C4-2B (cell line): ENCODE results near the gene PDZD2.
"Not testable (repeated sequence)": the region's sequence is repeated elsewhere in the genome, so short reads cannot be mapped to it uniquely, and the experiment has no call there.

Source experiments
- H3K27ac ChIP-seq: fragments of 450-650 bp; 2 replicates; pipeline ENCODE4 v1.5.1; 2017
- ZFX ChIP-seq: fragments of 450-650 bp; IDR thresholded peaks from 2 replicates; pipeline ENCODE4 v1.6.1; 2017
- TF ChIP-seq, protein P1 (sequence below): fragments of 450-650 bp; conservative IDR thresholded peaks from 2 replicates; pipeline ENCODE4 v1.5.1; 2017; ENCODE audit warnings: mild to moderate bottlenecking

The PDZD2 gene

DNA sequence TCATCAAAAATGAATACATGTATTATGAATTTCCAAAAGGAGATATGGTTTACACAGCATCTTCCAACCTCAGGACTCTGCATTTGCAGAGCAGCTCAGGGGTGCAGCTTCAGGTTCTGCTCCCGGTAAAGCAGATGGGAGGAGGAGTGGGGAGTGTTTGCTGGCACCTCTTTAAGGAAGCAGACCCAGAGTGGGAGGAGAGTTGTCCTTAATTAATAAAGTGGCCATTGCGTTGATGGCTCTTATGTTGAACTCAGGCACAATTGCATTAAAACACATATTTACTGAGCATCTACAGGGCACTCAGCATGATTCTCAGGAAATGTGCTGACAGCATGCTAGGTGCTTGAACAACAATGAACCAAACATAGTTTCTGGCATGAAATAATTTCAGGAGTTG is 121.0 kb downstream of the PDZD2 start:
- H3K27ac ChIP-seq, result no peak overlapping the region
- TF ChIP-seq, protein P1, sequence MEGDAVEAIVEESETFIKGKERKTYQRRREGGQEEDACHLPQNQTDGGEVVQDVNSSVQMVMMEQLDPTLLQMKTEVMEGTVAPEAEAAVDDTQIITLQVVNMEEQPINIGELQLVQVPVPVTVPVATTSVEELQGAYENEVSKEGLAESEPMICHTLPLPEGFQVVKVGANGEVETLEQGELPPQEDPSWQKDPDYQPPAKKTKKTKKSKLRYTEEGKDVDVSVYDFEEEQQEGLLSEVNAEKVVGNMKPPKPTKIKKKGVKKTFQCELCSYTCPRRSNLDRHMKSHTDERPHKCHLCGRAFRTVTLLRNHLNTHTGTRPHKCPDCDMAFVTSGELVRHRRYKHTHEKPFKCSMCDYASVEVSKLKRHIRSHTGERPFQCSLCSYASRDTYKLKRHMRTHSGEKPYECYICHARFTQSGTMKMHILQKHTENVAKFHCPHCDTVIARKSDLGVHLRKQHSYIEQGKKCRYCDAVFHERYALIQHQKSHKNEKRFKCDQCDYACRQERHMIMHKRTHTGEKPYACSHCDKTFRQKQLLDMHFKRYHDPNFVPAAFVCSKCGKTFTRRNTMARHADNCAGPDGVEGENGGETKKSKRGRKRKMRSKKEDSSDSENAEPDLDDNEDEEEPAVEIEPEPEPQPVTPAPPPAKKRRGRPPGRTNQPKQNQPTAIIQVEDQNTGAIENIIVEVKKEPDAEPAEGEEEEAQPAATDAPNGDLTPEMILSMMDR, result no peak
- TF ChIP-seq ZFX, result no peak

DNA sequence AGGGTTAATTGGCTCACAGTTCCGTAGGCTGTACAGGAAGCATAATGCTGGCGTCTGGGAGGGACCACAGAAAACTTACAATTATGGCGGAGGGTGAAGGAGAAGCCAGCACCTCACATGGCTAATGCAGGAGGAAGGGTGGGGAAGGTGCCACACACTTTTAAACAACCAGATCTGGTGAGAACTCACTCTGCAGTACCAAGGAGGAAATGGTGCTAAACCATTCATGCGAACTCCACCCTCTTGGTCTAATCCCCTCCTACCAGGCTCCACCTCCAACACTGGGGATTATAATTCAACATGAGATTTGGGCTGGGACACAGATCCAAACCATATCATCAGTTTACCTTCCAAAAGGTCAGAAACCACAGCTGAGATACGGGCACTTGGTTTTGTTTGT is 122.9 kb downstream of the PDZD2 start:
- H3K27ac ChIP-seq, result no peak overlapping the region
- TF ChIP-seq, protein P1, result no peak
- TF ChIP-seq ZFX, result no peak

DNA sequence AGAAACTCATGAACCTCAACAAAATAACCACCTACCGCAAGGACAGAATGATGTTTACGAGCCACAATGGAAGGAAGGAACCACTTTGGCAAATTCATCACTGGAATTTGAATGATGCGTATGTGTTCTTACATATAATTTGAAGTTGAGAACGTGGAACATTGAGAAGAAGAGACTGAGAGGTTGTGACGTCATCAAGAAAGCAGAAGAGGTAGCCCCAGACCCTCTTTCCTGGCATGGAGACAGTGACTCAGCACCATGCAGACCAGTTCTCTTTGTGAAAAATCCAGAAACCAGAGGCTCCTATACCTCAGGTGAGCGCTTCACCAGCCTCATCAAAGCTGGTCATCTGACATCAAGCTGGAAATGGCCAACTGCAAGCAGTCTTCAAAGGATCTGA is 124.5 kb downstream of the PDZD2 start:
- TF ChIP-seq ZFX, result no peak
- TF ChIP-seq, protein P1, result no peak

DNA sequence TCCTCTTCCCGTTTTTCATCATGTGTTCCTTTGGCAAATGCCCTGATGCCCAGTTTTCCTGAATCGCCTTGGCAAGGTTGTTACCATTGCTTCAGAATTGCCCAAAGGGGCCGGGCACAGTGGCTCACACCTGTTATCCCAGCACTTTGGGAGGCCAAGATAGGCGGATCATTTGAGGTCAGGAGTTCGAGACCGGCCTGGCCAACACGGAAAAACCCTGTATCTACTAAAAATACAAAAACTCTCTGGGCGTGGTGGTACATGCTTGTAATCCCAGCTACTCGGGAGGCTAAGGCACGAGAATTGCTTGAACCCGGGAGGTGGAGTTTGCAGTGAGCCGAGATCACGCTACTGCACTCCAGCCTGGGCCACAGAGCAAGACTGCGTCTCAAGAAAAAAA is 125.8 kb downstream of the PDZD2 start:
- not testable (repeated sequence) for H3K27ac ChIP-seq

More for the DNA sequence above, 124.5 kb downstream of the PDZD2 start:
- no peak overlapping the region for H3K27ac ChIP-seq

DNA sequence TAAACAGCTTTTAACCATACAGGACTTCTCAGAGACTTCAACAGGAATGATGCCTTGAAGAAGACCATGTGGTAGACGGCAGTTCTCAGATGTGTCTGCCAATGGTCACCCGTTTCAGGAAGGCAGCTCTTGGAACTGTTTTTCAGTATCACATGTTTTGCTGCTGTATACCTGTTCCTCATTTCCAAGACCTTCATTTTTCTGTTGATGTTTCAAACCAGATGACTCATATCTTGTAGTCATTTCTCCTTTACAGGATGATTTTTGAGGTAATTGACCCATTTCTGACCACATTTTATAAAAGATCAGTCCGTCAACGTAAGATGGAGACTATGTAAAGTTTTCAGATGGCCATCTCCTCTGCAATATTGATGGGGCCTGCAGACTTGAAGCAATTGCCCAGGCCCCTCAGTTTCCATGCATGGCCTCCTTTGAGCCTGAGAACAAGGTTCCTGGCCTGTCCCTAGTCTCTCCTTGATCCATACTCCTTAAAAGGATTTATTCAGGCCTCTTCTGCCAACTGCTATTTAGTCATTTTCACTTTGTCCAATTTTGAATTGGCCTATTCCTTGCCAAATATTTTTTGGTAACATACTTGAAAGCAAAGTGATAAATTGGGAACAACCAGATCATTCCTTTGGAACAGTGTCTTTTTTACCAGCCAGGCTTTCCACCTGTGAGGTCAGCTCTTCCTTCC is 128.6 kb downstream of the PDZD2 start:
- H3K27ac ChIP-seq, result no peak overlapping the region
- TF ChIP-seq, protein P1, result no peak
- TF ChIP-seq ZFX, result no peak

DNA sequence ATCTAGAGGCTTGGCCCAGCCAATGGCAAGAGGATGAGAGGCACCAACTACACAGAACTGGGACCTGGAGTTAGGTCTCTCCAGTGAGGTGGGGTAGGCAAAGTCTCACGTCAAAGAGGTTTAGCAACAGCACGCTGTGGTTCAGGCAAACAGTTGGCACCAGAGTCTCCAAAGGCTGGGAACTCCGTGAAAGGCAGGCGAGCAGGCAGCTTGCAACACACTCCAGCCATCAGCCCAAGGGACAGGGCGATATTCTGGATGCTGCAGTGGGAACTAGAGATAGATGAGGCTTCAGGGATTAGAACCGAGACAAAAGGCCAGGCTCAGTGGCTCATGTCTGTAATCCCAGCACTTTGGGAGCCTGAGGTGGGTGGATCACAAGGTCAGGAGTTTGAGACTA is 129.1 kb downstream of the PDZD2 start:
- no peak for TF ChIP-seq ZFX
- TF ChIP-seq, protein P1, result no peak

DNA sequence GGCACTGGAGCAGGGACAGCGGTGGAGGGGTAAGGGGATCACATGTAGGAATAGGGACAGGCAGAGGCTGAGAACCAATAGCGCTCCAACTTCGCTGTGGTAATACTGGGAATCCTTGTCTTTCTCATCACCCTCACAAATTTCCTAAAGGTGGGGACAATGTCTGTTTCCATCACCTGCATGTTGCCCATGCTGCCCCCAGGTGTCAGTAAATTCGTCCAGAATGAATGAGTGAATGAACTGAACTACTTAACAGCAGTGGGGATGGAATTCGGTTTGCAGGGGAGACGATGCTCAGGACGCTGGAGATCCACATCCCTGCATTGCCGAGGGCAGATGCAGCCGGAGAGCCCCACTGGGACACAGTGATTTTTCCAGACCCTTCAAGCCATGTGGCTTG is 129.9 kb downstream of the PDZD2 start:
- no peak overlapping the region for H3K27ac ChIP-seq
- TF ChIP-seq, protein P1, result no peak
- TF ChIP-seq ZFX, result no peak

More for the DNA sequence above, 129.1 kb downstream of the PDZD2 start:
- H3K27ac ChIP-seq, result no peak overlapping the region

DNA sequence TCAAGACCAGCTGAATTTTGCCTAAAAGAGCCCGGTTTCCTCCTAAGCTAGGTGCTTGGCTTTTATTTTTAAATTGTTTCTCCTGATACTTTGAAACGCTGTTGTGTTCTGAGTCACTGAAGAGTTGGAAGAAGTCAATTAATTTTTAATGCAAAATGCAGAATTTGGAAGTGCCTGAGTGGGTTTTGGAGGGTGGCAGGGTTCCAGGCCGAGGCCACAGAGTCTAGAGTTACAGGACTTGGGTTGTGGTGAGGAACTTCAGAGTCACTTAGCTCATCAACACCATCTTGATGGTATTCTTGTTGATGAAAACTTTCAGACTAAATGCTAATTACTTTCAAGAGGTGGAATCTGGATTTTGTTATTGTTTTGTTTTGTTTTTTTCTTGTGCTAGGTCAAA is 130.6 kb downstream of the PDZD2 start:
- TF ChIP-seq ZFX, result no peak
- TF ChIP-seq, protein P1, result no peak

More for the DNA sequence above, 130.6 kb downstream of the PDZD2 start:
- no peak overlapping the region for H3K27ac ChIP-seq
